Natural killer cell (primary cell): Measurements from ENCODE around the gene TESK1. TPM values are rescaled to one million over a fixed set of nuclear protein-coding genes. Genes with fewer than 3 reads are reported as not detected.

ENCODE experiments used
- ATAC-seq, 3 donors: fragments of 150-1000 bp in 2 of 3; fragments of 200-7000 bp in 1 of 3; cut with Tn5 transposase; 1 replicate in 1 of 3; 2 replicates in 2 of 3; pipeline ENCODE4 v1.10.0; 2021; ENCODE audit warnings: mild to moderate bottlenecking in 2 of 3, moderate library complexity in 2 of 3
- DNase-seq, 2 donors: peaks; one replicate each; pipeline versions ENCODE4 v3.0.0 to v3.0.0-alpha.2; 2013 to 2021; ENCODE audit warnings: mixed read lengths in 1 of 2
- H3K27ac ChIP-seq: one replicate; pipeline ENCODE4 v1.5.1; 2013; ENCODE audit warnings: mild to moderate bottlenecking, low read length
- H3K27me3 ChIP-seq: one replicate; pipeline ENCODE4 v1.6.1; 2013; ENCODE audit warnings: low read length; ENCODE audit not compliant: control insufficient read depth, insufficient read depth
- H3K36me3 ChIP-seq: one replicate; pipeline ENCODE4 v1.6.1; 2013; ENCODE audit warnings: low read length; ENCODE audit not compliant: control insufficient read depth, insufficient read depth
- H3K4me1 ChIP-seq: one replicate; pipeline ENCODE4 v1.6.1; 2013; ENCODE audit warnings: low read length; ENCODE audit not compliant: control insufficient read depth, insufficient read depth
- H3K4me3 ChIP-seq: one replicate; pipeline ENCODE4 v1.5.1; 2013; ENCODE audit warnings: low read length
- H3K9me3 ChIP-seq: one replicate; pipeline ENCODE4 v1.6.1; 2013; ENCODE audit warnings: low read length; ENCODE audit not compliant: control insufficient read depth, insufficient read depth
- H3K27ac Mint-ChIP-seq, 2 donors: one replicate each; pipeline ENCODE4 v1.8.0; 2022; ENCODE audit warnings: mild to moderate bottlenecking in 2 of 2, mixed read lengths in 2 of 2, moderate library complexity in 1 of 2
- H3K27me3 Mint-ChIP-seq, 2 donors: one replicate each; pipeline ENCODE4 v1.8.0; 2022; ENCODE audit warnings: low read depth in 2 of 2, mixed read lengths in 2 of 2
- H3K36me3 Mint-ChIP-seq: one replicate; pipeline ENCODE4 v1.8.0; 2022; ENCODE audit warnings: mixed read lengths
- H3K4me1 Mint-ChIP-seq, 2 donors: one replicate each; pipeline ENCODE4 v1.8.0; 2022; ENCODE audit warnings: mixed read lengths in 2 of 2
- H3K4me3 Mint-ChIP-seq: one replicate; pipeline ENCODE4 v1.8.0; 2022; ENCODE audit warnings: mild to moderate bottlenecking, moderate library complexity, mixed read lengths
- H3K9me3 Mint-ChIP-seq, 2 donors: one replicate each; pipeline ENCODE4 v1.8.0; 2022; ENCODE audit warnings: mixed read lengths in 2 of 2
- CTCF ChIP-seq: fragments of 200-600 bp; IDR thresholded peaks from one replicate; pipeline ENCODE4 v1.8.0; 2022; ENCODE audit warnings: antibody characterized with exemption
- WGBS: methylation state at CpG from one replicate; pipeline ENCODE4 v1.1.7; 2013; ENCODE audit warnings: missing lambda C conversion rate; ENCODE audit not compliant: insufficient coverage; 5-methylcytosine and 5-hydroxymethylcytosine counted together
- intact Hi-C: fragments of 100-400 bp; cut with micrococcal nuclease; formaldehyde crosslinking; loops from one replicate; pipeline ENCODE4 v1.14.2; 2022
- total RNA-seq, 4 donors: library from RNA; stranded (reverse); fragments of 120-200 nt in 1 of 4; gene quantifications; one replicate each; pipeline versions ENCODE4 v1.2.3 to v1.2.4, GENCODE V29; 2013 to 2022

TESK1 gene
- total RNA-seq, 3 donors from 2014 or later (not counting 1 experiment from before 2014, with no cell fraction given) = 40.7 to 72.5 (median 47.5) TPM

GRCh38 chr9:35627575-35627974 is 22.5 kb downstream of the TESK1 start:
- DNase-seq (no peak), ATAC-seq (no peak)
- Histone ChIP-seq H3K9me3 (no peaks in the 10 kb centered on the region), H3K27me3 (no peaks in the 10 kb centered on the region), H3K27ac (no peak overlapping the region), H3K4me1 (no peaks in the 10 kb centered on the region), H3K4me3 (no peak overlapping the region), H3K36me3 (no peaks in the 10 kb centered on the region)
- H3K4me1 Mint-ChIP-seq = peaks cover 0 to 8% of the 10 kb centered on the region in 2 donors
- TF ChIP-seq CTCF = no peak
- H3K4me3 Mint-ChIP-seq = no peak overlapping the region
- H3K36me3 Mint-ChIP-seq = no peaks in the 10 kb centered on the region
- no peaks in the 10 kb centered on the region for H3K9me3 Mint-ChIP-seq
- intact Hi-C loops = no loop called here
- H3K27me3 Mint-ChIP-seq = no peaks in the 10 kb centered on the region
- 87% methylated on average over 2 of the region's 2 CpGs for WGBS
- no peak overlapping the region for H3K27ac Mint-ChIP-seq

- Mint-ChIP-seq H3K27ac (no peak overlapping the region), H3K36me3 (no peaks in the 10 kb centered on the region), H3K4me3 (no peak overlapping the region), H3K4me1 (peaks cover 0 to 8% of the 10 kb centered on the region in 2 donors), H3K9me3 (no peaks in the 10 kb centered on the region), H3K27me3 (no peaks in the 10 kb centered on the region)
- DNase-seq = no peak
- H3K27ac ChIP-seq = no peak overlapping the region
- no peaks in the 10 kb centered on the region for H3K9me3 ChIP-seq
- H3K4me3 ChIP-seq = no peak overlapping the region
- ATAC-seq = no peak
- 98% methylated on average over 6 of the region's 6 CpGs for whole genome bisulfite sequencing
- TF ChIP-seq CTCF = no peak
- no peaks in the 10 kb centered on the region for H3K4me1 ChIP-seq
- no peaks in the 10 kb centered on the region for H3K36me3 ChIP-seq
- H3K27me3 ChIP-seq = no peaks in the 10 kb centered on the region
- intact Hi-C loops = no loop called here
These were observed 23.4 kb downstream of the TESK1 start for GRCh38 chr9:35628389-35628991.

GRCh38 chr9:35629597-35629996 is 24.5 kb downstream of the TESK1 start:
- H3K27ac Mint-ChIP-seq = no peak overlapping the region
- WGBS = 94% methylated on average over 5 of the region's 5 CpGs
- no peak overlapping the region for H3K4me3 ChIP-seq
- H3K9me3 ChIP-seq = no peaks in the 10 kb centered on the region
- TF ChIP-seq CTCF = no peak
- no peak overlapping the region for H3K27ac ChIP-seq
- no peaks in the 10 kb centered on the region for H3K36me3 ChIP-seq
- no peaks in the 10 kb centered on the region for H3K9me3 Mint-ChIP-seq
- ATAC-seq (no peak), DNase-seq (no peak)
- H3K4me1 ChIP-seq = no peaks in the 10 kb centered on the region
- H3K27me3 Mint-ChIP-seq = no peaks in the 10 kb centered on the region
- H3K4me3 Mint-ChIP-seq = no peak overlapping the region
- H3K27me3 ChIP-seq = no peaks in the 10 kb centered on the region
- no peaks in the 10 kb centered on the region for H3K36me3 Mint-ChIP-seq
- peaks cover 2 to 9% of the 10 kb centered on the region in 2 donors for H3K4me1 Mint-ChIP-seq
- intact Hi-C loops = no loop called here

GRCh38 chr9:35635730-35636129 is 30.7 kb downstream of the TESK1 start:
- Mint-ChIP-seq H3K27me3 (no peaks in the 10 kb centered on the region), H3K4me1 (peaks cover 56 to 57% of the 10 kb centered on the region in 2 donors), H3K27ac (peak overlapping the region; percentile 94 to 97), H3K36me3 (no peaks in the 10 kb centered on the region), H3K4me3 (peak overlapping the region; percentile 76), H3K9me3 (no peaks in the 10 kb centered on the region)
- TF ChIP-seq CTCF = no peak
- Histone ChIP-seq H3K4me1 (peaks cover 42% of the 10 kb centered on the region), H3K9me3 (no peaks in the 10 kb centered on the region), H3K36me3 (no peaks in the 10 kb centered on the region), H3K27ac (peak overlapping the region; percentile 80), H3K27me3 (no peaks in the 10 kb centered on the region), H3K4me3 (no peak overlapping the region)
- ATAC-seq = no peak
- intact Hi-C loops = loop anchor here (2.0 kb wide), 1 partner anchor 15 kb away; no protein-coding TSS in a partner anchor
- no peak for DNase-seq
